ENCODE data around the gene AVPR2.

Gene AVPR2

GRCh38 chrX:153871451-153871850 is 33.0 kb upstream of the AVPR2 start:
- Histone ChIP-seq H3K9me3 (ENCODE audit: control insufficient read depth, insufficient read depth, low read depth, low read length) (no peaks in the 10 kb centered on the region), H3K36me3 (ENCODE audit: control insufficient read depth in 2 of 2, insufficient read depth in 1 of 2, low read length in 2 of 2) (no peaks in the 10 kb centered on the region), H3K4me3 (ENCODE audit: low read depth, low read length) (no peak overlapping the region), H3K4me1 (ENCODE audit: control insufficient read depth, insufficient read depth, low read length) (no peaks in the 10 kb centered on the region), H3K27ac (ENCODE audit: extremely low read depth, low read depth, low read length) (no peak overlapping the region)
- ChIA-PET CTCF (no interaction called here), POLR2A (no interaction called here)
- peak; percentile 90 for TF ChIP-seq MYNN (tag by site-specific recombination; IDR thresholded peaks at IDR 0.05; ENCODE audit: borderline replicate concordance)
- TF ChIP-seq ZNF585B (tag by site-specific recombination; IDR thresholded peaks at IDR 0.05): no peak

DNA sequence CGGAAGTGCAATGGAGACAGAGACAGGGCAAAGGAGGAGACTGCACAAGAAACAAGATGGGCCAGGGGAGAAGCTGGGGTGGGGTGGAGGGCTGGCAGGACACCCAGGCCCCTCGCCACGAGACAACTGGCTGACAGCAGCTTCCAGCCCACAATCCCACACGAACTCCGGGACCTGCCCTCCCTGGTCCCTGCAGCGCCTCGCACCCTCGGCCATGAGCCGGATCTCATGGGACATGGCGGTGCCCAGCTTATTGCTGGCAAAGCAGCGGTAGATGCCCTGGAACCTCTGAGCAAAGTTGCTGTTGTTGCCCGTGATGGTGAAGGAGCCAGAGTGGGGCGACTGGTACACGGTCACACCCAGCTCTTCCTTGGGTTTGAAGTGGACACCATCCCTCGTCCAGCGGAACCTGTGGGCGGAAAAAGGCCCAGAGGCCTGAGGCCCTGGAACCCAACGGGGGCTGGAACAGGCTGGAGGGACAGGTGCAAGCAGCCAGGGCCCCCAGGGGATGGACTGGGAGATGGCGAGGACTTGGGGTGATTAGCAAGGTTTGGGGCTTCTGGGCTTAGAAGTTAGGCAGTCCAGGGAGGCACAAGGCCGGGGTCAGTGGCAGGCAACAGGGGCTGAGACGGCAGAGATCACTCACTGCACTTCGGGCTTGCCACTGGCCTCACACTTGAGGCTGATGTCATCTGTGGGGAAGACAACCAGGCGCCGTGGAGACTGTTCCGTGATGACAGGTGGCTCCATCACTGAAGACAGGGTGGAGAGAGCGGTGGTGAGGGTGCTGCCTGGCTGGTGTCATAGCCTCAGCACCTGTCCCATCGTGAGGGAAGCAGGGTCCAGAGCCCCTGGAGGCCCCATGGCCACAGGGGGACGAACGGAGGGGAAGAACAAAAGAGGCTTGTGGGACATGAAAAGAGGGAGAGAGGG is 32.3 kb upstream of the AVPR2 start:
- Histone ChIP-seq H3K27ac (ENCODE audit: extremely low read depth, low read depth, low read length) (no peak overlapping the region), H3K9me3 (ENCODE audit: control insufficient read depth, insufficient read depth, low read depth, low read length) (no peaks in the 10 kb centered on the region), H3K36me3 (ENCODE audit: control insufficient read depth in 2 of 2, insufficient read depth in 1 of 2, low read length in 2 of 2) (no peaks in the 10 kb centered on the region), H3K4me3 (ENCODE audit: low read depth, low read length) (no peak overlapping the region), H3K4me1 (ENCODE audit: control insufficient read depth, insufficient read depth, low read length) (no peaks in the 10 kb centered on the region)
- ChIA-PET CTCF (no interaction called here), POLR2A (no interaction called here)
- TF ChIP-seq ZSCAN23 (tag by site-specific recombination; IDR thresholded peaks at IDR 0.05) (no peak), ZNF530 (tag by site-specific recombination; IDR thresholded peaks at IDR 0.05; ENCODE audit: low read depth) (no peak), GLI2 (tag by site-specific recombination; IDR thresholded peaks at IDR 0.05; ENCODE audit: borderline replicate concordance, low read depth) (no peak), ZBTB1 (tag by site-specific recombination; IDR thresholded peaks at IDR 0.05) (no peak), ZNF366 (tag by site-specific recombination; conservative IDR thresholded peaks at IDR 0.05) (0 out of 2 replicates have a peak, but pooled peaks have one; percentile 14)
- TF ChIP-seq, protein P1, sequence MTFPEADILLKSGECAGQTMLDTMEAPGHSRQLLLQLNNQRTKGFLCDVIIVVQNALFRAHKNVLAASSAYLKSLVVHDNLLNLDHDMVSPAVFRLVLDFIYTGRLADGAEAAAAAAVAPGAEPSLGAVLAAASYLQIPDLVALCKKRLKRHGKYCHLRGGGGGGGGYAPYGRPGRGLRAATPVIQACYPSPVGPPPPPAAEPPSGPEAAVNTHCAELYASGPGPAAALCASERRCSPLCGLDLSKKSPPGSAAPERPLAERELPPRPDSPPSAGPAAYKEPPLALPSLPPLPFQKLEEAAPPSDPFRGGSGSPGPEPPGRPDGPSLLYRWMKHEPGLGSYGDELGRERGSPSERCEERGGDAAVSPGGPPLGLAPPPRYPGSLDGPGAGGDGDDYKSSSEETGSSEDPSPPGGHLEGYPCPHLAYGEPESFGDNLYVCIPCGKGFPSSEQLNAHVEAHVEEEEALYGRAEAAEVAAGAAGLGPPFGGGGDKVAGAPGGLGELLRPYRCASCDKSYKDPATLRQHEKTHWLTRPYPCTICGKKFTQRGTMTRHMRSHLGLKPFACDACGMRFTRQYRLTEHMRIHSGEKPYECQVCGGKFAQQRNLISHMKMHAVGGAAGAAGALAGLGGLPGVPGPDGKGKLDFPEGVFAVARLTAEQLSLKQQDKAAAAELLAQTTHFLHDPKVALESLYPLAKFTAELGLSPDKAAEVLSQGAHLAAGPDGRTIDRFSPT (tag by site-specific recombination; IDR thresholded peaks at IDR 0.05): 0 out of 2 replicates have a peak, but pooled peaks have one; percentile 22
- TF ChIP-seq, protein P2, sequence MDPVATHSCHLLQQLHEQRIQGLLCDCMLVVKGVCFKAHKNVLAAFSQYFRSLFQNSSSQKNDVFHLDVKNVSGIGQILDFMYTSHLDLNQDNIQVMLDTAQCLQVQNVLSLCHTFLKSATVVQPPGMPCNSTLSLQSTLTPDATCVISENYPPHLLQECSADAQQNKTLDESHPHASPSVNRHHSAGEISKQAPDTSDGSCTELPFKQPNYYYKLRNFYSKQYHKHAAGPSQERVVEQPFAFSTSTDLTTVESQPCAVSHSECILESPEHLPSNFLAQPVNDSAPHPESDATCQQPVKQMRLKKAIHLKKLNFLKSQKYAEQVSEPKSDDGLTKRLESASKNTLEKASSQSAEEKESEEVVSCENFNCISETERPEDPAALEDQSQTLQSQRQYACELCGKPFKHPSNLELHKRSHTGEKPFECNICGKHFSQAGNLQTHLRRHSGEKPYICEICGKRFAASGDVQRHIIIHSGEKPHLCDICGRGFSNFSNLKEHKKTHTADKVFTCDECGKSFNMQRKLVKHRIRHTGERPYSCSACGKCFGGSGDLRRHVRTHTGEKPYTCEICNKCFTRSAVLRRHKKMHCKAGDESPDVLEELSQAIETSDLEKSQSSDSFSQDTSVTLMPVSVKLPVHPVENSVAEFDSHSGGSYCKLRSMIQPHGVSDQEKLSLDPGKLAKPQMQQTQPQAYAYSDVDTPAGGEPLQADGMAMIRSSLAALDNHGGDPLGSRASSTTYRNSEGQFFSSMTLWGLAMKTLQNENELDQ (tag by site-specific recombination; IDR thresholded peaks at IDR 0.05; ENCODE audit: low read depth): no peak
- TF ChIP-seq, protein P3, sequence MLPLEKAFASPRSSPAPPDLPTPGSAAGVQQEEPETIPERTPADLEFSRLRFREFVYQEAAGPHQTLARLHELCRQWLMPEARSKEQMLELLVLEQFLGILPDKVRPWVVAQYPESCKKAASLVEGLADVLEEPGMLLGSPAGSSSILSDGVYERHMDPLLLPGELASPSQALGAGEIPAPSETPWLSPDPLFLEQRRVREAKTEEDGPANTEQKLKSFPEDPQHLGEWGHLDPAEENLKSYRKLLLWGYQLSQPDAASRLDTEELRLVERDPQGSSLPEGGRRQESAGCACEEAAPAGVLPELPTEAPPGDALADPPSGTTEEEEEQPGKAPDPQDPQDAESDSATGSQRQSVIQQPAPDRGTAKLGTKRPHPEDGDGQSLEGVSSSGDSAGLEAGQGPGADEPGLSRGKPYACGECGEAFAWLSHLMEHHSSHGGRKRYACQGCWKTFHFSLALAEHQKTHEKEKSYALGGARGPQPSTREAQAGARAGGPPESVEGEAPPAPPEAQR (tag by site-specific recombination; IDR thresholded peaks at IDR 0.05): no peak

DNA sequence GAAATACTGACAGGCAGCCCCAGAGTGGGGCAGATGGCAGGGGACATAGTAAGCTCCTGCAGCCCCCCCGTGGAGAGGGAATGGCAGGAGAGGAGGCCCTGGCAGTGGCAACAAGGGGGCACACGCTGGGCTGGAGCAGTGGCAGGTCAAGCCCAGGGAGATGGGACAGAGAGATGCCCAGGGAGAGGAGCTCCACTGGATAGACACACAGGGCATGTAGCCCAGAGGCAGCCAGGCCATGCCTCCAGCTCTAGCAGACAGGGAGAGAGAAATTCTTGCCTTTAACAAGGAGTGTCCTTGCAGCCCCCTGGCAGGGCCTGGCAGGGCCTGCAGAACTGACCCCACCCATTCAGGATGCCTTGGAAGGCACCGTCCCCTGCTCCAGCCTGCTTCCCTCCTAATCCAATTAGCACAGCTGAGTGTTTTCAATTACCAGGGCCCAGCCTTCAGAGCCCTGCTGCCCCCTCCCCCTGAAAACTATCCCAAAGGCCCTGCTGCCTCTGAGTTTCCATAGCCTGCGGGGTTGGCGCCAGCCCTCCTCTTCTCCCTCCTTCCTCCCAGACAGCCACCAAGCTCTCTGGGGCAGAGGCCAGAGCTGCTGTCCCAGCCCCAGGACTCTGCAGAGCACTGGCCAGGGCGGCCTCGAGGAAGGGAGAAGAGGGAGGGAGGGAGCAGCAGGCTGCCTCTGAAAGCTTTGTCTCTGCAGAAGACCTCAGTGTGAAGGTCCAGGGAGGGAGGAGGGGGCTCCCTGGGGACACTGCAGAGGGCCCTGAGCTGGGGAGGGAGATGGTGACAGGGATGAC is 31.0 kb upstream of the AVPR2 start:
- TF ChIP-seq PRDM2 (tag by site-specific recombination; IDR thresholded peaks at IDR 0.05; ENCODE audit: borderline replicate concordance): no peak
- TF ChIP-seq ZBTB8A (tag by site-specific recombination; IDR thresholded peaks at IDR 0.05): no peak
- 0 out of 2 replicates have a peak, but pooled peaks have one; percentile 17 for TF ChIP-seq ZIC2 (tag by site-specific recombination; IDR thresholded peaks at IDR 0.05)
- Histone ChIP-seq H3K4me3 (ENCODE audit: low read depth, low read length) (no peak overlapping the region), H3K9me3 (ENCODE audit: control insufficient read depth, insufficient read depth, low read depth, low read length) (no peaks in the 10 kb centered on the region), H3K4me1 (ENCODE audit: control insufficient read depth, insufficient read depth, low read length) (no peaks in the 10 kb centered on the region), H3K27ac (ENCODE audit: extremely low read depth, low read depth, low read length) (no peak overlapping the region), H3K36me3 (ENCODE audit: control insufficient read depth in 2 of 2, insufficient read depth in 1 of 2, low read length in 2 of 2) (no peaks in the 10 kb centered on the region)
- CTCF ChIA-PET: interaction anchor here (0.6 to 1.6 kb wide), 2 partner anchors 14 to 50 kb away, joined by 3 to 8 read pairs; no protein-coding TSS in a partner anchor
- POLR2A ChIA-PET: interaction anchor here (0.7 kb wide), 1 partner anchor 13 kb away, joined by 3 read pairs; the partner anchor contains the start of gene L1CAM
